DMS53 treated with DMSO at 0.1 percent for 48 hours (cell line): Measurements from ENCODE around the gene FGGY.
A peak's percentile ranks its signal among the peaks of the same experiment; 100 is the strongest.

Experiments
- DNase-seq: peaks from one replicate; lab custom pipeline; 2025; ENCODE audit not compliant: unreplicated experiment; lab: John Stamatoyannopoulos, UW

The FGGY gene

GRCh38 chr1:59671066-59671952 lies 374.4 kb downstream of the FGGY start:
- DNase-seq, result no peak

DNA sequence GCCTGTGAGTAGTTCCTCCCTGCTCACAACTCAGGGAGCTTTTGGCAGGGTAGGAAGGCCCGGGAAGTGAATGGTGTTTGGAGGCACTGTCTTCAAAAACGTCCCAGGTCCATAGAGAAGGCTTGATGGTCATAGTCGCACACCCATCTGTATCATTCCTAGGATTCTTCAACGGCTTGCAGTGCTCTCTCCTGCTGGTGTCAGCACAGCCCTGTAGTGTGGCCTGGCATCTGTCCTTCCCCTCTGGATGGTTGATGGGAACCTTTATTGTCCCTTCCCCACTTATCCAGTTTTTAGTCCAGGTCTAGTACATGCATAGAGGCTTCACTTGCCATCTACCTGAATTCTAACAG lies 375.0 kb downstream of the FGGY start:
- DNase-seq, result no peak

GRCh38 chr1:59672851-59673572 lies 376.1 kb downstream of the FGGY start:
- DNase-seq, result peak; percentile 8

- no peak for DNase-seq
These were observed 376.9 kb downstream of the FGGY start for GRCh38 chr1:59673573-59674450.

- peak; percentile 12 for DNase-seq
These were observed 377.7 kb downstream of the FGGY start for GRCh38 chr1:59674595-59674994.

- DNase-seq, result no peak
These were observed 379.0 kb downstream of the FGGY start for GRCh38 chr1:59675936-59676335.

GRCh38 chr1:59678040-59678439 lies 381.1 kb downstream of the FGGY start:
- no peak for DNase-seq

- DNase-seq, result no peak
These were observed 381.8 kb downstream of the FGGY start for GRCh38 chr1:59678493-59679228.

DNA sequence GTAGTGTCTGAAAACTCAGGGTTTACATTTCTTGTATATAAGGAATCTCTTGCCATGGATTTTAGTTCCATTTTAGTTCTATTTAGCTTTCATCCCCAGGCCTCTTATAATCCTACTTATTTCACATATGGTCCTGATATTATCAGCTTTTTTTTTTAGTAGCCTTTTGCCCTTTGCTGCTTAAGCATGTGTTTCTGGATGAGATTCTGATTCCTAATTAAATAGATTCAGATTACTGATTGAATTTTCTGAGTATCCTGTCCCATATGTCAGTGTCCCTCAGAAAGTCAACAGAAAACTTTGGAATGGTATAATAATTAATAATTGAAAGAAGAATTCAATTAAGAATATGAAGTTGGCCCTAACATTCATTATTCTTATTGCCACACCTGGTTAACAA lies 383.1 kb downstream of the FGGY start:
- no peak for DNase-seq

- DNase-seq, result no peak
These were observed 385.6 kb downstream of the FGGY start for GRCh38 chr1:59682396-59683080.

DNA sequence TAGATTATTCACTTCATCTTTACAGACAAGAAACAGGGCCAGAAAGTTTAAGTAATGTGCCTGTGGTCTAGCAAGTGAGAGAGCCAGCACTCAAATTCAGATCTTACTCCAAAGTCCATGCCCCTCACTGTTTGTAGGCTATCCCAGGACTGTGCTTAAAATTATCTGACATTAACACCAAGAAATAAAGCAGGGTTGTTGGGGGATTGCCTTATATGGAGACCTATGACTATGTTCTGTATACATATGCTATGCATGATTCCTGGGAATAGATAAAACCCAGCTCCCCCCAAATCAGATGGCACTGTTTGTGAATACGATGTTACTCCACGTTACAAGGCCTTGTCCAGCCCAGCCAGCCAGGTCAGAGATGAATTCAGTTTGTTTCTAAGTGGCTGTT lies 386.3 kb downstream of the FGGY start:
- no peak for DNase-seq

- DNase-seq, result no peak
These were observed 387.8 kb downstream of the FGGY start for GRCh38 chr1:59684698-59685097.

DNA sequence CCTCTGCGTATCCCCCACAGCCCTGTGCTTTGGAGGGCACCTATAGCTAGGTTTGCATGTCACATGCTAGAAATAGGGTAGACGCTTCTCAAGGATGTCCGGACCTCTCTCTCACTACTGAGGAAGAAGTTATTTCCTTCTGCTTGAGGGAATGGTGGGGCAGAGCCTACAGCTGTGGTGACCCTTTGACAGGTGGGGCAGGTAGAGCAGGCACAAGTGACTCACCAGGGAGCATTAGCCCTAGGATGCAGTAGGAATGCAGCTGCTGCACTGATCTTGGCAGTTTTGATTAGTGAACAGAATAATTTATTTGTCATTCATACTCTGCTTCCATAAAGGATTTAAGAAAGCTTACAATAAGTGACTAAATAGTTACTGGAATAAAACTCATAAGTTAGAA lies 388.2 kb downstream of the FGGY start:
- peak; percentile 25 for DNase-seq

- no peak for DNase-seq
These were observed 388.8 kb downstream of the FGGY start for GRCh38 chr1:59685666-59686065.

DNA sequence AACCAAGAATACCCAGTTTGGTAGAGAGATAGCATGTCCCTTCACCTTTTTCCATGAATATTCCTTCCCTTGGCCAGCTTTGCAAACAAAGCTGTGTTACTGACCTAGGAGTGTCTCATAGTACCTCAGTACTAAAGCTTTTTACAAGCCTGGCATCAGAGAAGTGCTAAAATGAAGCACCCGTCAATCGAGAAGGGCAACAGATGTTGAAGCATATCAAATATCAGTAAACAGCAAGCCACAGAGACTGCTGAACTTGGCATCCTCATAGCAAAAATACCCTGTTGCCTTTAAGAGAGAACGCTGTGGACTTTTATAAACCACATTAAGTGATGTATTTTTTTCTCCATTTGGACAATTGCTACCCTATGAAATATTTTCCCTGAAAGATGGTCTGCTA lies 389.3 kb downstream of the FGGY start:
- DNase-seq, result peak; percentile 98

- DNase-seq, result peak; percentile 63
These were observed 389.7 kb downstream of the FGGY start for GRCh38 chr1:59686574-59686973.

DNA sequence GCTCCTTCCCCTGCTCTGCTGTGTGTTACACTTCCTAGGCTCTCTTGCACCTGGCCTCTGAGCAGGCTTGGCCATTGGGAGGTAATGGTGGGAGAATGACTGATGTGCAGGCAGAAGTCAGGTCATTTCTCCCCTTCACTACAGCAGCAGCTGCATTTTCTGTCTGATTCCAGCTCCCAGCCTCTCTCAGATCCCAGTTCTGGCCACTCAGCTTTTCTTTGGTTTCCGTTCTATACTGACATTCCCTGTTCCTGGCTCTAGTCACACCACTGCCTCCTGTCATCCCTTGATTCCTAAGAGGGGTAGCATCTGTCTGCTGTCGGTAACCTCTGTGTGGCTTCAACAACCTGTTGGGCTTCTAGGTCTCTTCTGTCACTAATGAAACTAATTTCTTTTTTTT lies 390.2 kb downstream of the FGGY start:
- peak; percentile 44 for DNase-seq

GRCh38 chr1:59688976-59689375 lies 392.1 kb downstream of the FGGY start:
- no peak for DNase-seq

DNA sequence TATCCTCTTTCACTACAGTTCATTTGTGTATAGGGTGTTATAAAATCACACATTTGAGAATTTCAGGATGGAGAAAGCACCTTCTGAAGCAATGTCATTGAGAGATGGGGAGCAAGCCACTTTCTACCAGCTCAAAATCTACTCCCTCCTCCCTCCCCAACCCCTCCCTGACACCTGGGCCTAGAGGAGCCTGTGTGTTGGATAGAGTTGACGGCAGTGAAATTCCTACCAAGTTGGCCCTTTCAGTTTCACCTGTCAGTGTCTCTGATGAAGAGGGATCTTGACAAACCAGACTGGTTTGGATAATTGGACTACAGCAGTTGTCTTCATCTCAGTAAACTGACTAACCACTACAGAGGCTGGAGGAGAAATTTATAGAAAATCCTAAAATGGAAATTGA lies 392.8 kb downstream of the FGGY start:
- no peak for DNase-seq
